CD4-positive, alpha-beta T cell treated with Interleukin-2 at 100 ng/mL for 4 hours (primary cell): ENCODE results near the gene LYZL6.

Experiments
- DNase-seq: peaks from one replicate; pipeline ENCODE4 v3.0.0-alpha.2; 2020; ENCODE audit warnings: low spot score

LYZL6 gene

DNA sequence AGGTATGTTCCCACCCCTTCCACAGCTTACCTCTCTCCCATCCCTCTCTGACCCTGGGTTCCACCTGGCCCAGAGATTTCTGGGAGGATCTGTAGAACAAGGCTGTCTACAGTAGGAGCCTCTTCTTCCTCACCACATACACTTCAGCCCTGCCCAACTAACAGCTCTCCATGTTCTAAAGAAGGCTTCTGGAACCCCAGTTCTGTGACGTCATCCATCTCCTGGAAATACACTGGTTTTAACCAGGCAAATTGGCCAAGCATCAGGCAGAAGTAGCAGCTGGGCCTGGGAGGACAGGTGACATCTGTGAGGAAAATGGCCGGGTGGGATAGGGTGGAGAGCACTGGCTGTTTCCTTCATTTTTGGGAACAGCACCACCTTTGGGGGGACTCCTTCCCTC, at the start of gene LYZL6:
TSS of gene LYZL6 (minus strand) at position 177 of the 400 bp plus-strand sequence. CDS start 4,357 bp downstream, outside the sequence.
- DNase-seq = no peak

GRCh38 chr17:35991075-35991474, 47.6 kb upstream of the LYZL6 start:
- no peak for DNase-seq

- no peak for DNase-seq
Observed at GRCh38 chr17:35988164-35988563, 44.7 kb upstream of the LYZL6 start.

DNA sequence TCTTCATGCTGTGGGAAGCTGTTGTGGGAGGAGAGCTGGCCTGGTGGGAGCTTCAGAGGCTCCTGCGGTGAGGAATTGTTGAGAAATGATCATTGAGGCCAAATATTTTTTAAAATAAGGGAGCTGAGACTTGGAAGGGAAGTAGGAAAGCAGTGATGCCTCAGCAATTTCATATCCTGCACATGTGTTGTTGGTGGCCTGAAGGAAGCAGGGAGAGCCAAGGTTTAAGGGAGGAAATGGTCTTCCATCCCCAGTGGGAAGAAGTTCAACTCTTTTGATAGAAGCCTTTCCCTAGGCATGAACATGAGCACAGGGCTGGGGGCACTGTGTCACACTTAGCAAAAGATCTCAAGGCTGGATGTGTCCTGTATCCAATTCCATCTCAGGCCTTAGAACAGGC, 43.1 kb upstream of the LYZL6 start, which contains the start of gene CCL14:
TSS of gene CCL14 (minus strand) at position 87 of the 400 bp plus-strand sequence. CDS start at position 7, 80 bp downstream.
- no peak for DNase-seq

DNA sequence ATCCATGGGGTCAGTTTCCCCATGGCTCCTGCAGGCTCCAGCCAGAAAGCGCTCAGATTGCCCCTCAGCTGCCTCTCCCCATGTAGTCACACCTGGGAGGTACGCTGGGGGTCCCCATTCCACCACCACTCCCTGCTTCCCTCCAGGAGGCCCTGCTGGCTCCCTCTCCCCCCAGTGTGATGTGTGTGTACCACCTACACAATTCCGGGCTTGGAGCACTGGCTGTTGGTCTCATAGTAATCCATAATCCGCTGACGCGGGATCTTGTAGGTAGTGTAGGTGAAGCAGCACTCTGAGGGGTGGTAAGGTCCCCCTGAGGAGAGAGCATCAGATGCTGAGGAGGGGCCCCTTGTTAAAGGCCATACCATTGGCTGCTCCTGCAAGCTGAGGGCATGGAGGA, 40.6 kb upstream of the LYZL6 start:
- DNase-seq = no peak

DNA sequence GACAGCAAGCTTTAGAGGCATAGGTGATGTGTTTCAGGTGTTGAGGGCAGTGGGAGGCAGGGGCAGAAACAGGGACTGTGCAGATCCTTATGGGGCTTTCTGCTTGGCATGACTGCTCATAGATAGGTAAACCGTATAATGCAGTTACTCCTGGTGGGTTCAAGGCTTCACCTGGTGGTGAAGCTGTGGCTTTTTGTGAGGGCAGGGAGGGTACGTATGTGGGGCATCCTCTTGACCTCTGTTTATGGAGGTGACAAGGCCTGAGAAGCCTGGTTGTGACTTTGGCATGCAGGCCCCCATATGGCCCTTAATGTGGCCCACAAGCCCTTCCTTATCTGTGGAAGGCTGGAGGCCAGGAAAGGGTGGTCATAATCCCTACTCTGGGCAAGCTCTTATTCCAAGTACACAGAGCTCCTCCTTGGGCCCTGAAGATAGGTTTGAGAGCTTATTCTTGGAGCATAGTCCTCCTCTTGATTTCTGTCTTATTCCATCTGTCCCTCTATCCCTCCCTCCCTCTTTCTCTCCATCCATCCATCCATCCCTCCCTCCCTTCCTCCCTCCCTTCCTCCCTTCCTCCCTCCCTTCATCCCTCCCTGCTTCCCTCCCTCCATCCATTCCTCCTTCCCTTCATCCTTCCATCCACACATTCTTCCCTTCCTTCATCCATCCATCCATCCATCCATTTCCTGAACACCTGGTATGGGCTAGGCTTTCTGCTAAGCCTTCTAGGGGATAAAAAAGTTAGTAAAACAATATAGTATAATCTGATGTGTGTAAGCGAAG, 39.1 kb upstream of the LYZL6 start:
- no peak for DNase-seq

- DNase-seq = peak; percentile 9
Observed at GRCh38 chr17:35981908-35982330, 38.4 kb upstream of the LYZL6 start.

DNA sequence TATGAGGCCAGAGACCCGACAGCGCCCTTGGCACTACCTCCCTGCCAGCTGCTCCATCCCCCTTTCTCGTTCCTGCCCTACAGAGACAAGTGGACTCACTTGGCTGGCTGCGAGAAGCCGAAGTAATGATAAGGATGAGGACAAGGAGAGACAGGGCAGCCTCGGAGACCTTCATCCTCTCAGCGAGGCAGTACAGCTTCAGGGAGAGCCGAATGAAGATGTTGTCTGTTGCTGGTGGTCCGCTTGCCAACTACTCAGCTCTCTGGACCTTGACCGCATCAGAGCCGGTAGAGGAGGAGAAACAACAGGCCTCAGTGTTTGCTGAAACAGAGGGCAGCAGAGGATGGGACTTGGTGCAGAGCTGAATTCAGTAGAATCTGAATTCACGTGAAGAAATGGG, 37.7 kb upstream of the LYZL6 start, which contains the start of gene CCL16:
TSS of gene CCL16 (minus strand) at position 252 of the 400 bp plus-strand sequence. CDS start at position 175, 77 bp downstream.
- DNase-seq = no peak

DNA sequence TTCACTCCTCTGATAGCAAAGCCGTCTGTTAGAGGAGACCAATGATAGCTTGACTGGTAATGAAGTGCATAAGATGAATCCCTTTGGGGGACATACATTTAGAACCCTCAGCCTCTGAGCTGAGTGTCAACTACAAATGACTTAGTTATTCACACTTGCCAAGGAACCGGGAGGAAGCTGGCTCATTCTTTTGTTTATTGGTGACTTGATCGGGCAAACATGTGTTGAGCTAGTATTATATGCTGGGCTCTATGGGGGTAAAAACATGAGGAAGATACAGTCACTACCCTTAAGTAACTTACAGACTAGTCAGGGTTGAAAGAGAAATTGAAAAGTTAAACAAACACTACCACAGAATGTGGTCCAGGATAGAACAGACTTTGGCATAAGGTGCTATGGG, 34.8 kb upstream of the LYZL6 start:
- no peak for DNase-seq

- DNase-seq = no peak
Observed at GRCh38 chr17:35977509-35977908, 34.0 kb upstream of the LYZL6 start.

DNA sequence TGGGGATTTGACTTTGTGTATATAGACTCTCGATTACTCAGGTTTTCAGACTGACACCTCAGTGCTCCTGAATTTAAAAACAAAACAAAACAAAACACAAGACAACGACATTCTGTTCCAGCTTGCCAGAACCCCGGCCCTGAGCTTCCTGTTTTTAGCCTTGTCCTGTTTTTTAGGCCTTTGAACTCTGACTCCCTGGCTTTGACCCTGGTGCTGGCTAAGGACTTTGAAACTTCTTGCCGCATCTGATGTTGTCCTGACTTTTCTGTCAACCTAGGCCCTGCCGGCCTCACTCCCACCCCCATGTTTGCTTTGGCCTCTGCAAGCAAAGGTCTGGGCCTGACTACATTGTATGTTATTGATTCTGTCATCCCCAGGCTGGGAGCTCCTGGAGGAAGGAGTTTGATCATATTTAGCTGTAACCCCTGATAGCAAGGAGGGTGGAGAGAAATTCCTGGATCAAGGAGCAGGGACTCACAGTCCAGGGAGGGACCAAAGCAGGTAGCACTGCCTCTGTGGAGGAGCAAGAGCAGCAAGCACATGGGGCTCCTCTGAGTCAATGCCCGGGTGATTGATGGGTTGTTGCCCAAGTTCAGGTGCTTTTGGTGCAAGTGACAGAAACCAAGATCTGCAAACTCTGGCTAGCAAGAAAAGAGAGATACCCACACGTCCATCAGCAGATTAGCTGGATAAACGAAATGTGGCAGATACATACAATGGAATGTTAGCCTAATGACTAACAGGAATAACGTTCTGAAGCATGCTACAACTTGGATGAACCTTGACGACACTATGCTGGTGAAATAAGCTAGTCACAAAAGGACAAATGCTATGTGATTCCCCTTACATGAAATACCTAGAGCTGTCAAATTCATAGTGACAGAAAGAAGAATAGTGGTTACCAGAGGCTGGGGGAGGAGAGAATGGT, 30.1 kb upstream of the LYZL6 start:
- no peak for DNase-seq

- DNase-seq = no peak
Observed at GRCh38 chr17:35972945-35973332, 29.4 kb upstream of the LYZL6 start.

- no peak for DNase-seq
Observed at GRCh38 chr17:35972535-35972934, 29.0 kb upstream of the LYZL6 start.

DNA sequence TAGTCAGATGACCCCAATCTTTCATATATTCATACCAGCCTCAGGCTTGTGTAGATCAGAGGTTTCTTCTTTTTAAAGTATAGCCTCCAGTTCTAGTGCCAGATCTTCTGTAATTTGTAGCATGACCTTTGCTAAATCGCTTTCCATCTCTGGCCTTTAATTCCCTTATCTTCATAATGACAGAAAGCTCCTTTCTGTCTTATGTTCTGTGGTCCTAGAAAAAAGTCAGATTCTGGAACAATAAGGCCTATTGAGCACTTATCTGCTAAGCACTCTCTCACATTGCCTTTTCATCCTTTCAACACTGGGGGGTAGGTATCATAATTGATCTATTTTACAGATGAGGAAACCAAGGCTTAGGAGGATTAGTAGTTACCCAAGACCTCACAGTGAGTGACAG, 28.6 kb upstream of the LYZL6 start:
- DNase-seq = no peak

GRCh38 chr17:35969558-35970380, 26.3 kb upstream of the LYZL6 start:
- DNase-seq = peak; percentile 79

DNA sequence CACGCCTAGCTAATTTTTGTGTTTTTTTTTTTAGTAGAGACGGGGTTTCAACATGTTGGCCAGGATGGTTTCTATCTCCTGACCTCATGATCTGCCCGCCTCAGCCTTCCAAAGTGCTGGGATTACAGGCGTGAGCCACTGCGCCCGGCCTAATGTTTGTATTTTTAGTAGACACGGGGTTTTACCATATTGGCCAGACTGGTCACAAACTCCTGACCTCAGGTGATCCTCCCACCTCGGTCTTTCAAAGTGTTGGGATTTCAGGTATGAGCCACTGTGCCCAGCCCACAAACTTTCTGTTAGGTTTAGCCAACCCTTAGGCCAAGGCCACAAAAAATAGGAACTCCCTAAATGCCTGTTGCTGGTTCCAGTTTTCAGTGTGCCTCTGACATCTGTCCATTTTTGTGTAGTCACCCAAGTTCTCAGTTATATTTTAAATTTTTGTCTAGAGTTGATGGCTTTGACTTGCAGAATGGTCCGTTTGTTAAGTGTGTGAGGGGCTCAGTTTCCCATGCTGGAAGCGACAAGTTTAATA, 25.1 kb upstream of the LYZL6 start:
- no peak for DNase-seq

- no peak for DNase-seq
Observed at GRCh38 chr17:35965272-35965671, 21.8 kb upstream of the LYZL6 start.

- DNase-seq = no peak
Observed at GRCh38 chr17:35963663-35964062, 20.1 kb upstream of the LYZL6 start.

DNA sequence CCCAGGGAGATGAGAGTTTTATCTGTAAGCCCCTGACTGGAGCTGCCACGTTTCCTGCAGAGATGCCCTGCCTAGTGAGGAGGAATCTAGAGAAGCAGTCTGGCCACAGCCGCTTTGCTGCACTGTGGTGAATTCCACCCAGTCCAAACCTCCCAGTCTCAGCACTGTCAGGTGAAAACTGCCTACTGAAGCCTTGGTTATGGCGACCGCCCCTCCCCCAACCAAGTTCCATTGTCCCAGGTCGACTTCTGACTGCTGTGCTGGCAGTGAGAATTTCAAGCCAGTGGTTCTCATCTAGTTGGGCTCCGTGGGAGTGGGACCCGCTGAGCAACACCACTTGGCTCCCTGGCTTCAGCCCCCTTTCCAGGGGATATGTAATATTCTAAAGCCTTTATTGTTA, 10.2 kb upstream of the LYZL6 start:
- DNase-seq = no peak

- DNase-seq = no peak
Observed at GRCh38 chr17:35949401-35949800, 5.9 kb upstream of the LYZL6 start.

DNA sequence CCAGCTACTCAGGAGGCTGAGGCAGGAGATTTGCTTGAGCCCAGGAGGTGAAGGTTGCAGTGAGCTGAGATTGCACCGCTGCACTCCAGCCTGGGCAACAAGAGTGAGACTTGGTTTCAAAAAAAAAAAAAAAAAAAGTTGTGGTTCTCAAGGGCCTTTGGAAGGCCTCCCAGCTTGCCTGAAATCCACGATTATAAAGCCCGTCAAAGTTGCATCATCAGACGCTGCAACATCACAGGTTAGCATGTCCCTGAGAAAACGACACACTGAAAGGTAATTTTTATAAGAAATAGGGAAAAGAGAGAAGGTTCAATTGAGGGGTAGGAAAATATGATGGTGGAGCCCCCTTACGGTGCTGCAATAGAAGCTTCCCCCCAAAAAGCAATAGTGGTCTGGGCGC, 4.6 kb upstream of the LYZL6 start:
- DNase-seq = no peak

- peak; percentile 61 for DNase-seq
Observed at GRCh38 chr17:35947156-35947585, 3.7 kb upstream of the LYZL6 start.
